DND-41 (cell line): ENCODE data around the gene ERBB4.

Experiments used
- CTCF ChIP-seq: IDR thresholded peaks from 2 replicates; pipeline ENCODE4 v1.5.1; 2012; ENCODE audit warnings: borderline replicate concordance, low read length, moderate library complexity, mild to moderate bottlenecking; ENCODE audit not compliant: poor library complexity, severe bottlenecking; ENCODE audit errors: extremely low read depth
- EZH2 ChIP-seq: IDR thresholded peaks from 3 replicates; pipeline ENCODE4 v1.6.1; 2012; ENCODE audit warnings: borderline replicate concordance, low read depth, mild to moderate bottlenecking, moderate library complexity, low read length, inconsistent platforms; ENCODE audit not compliant: severe bottlenecking

DNA sequence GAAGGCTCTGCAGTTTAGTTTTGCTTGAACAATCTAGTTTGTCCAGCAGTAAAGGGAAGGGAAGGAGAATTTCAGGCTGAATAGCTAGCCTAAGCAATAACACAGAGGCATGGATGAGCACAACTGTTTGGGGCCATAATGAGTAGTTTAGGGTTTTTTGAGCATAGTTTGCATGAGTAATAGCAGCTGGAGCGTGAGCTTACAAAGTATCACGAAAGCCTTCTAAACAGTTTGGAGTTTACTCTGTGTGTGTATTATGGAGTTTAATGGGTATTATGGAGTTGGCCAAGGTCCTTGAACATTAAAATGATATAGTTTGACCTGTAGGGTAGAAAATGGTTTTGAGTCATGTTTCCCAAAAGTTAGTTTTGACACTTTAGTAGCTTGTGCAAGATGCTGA is 782.3 kb downstream of the ERBB4 start:
- no peak for TF ChIP-seq CTCF
- TF ChIP-seq EZH2 = no peak
